Stimulated activated CD8-positive, alpha-beta memory T cell treated with anti-CD3 and anti-CD28 coated beads, Interleukin-15, amount 100 ng/mL, for 48 hours (primary cell): ENCODE data around the gene OSBP2.
A peak's percentile ranks its signal among the peaks of the same experiment; 100 is the strongest.

Experiments
- DNase-seq, 2 donors: peaks; one replicate each; pipeline ENCODE4 v3.0.0-alpha.2; 2020; ENCODE audit warnings: low read depth in 2 of 2

The OSBP2 gene

DNA sequence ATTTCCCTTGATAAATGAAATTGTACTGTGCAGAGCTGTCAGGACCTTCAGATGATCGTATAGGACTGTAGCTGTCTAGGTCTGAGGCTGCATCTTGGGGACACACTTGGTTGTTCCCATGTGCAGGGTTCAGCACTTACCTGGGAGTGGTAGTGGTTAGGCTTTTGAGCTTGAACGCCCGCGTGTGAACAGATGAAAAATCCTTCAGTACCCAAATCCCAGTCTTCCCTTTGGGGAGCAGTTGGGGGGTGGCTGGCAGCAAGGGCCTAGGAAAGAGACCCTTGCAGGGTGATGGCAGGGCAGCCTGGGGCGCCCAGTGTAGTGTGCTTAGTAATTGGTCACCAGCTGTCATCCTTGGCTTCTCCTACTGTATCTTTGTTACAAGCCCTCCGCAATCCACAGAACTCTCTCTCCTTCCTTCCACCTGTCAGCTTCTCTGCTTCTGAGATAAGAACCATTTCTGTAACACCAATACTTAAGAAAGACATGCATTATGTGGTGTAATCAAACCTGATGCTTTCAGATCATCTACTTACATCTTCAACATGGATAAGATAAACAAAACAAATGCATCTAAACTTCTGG, 209.3 kb downstream of the OSBP2 start:
- no peak for DNase-seq

DNA sequence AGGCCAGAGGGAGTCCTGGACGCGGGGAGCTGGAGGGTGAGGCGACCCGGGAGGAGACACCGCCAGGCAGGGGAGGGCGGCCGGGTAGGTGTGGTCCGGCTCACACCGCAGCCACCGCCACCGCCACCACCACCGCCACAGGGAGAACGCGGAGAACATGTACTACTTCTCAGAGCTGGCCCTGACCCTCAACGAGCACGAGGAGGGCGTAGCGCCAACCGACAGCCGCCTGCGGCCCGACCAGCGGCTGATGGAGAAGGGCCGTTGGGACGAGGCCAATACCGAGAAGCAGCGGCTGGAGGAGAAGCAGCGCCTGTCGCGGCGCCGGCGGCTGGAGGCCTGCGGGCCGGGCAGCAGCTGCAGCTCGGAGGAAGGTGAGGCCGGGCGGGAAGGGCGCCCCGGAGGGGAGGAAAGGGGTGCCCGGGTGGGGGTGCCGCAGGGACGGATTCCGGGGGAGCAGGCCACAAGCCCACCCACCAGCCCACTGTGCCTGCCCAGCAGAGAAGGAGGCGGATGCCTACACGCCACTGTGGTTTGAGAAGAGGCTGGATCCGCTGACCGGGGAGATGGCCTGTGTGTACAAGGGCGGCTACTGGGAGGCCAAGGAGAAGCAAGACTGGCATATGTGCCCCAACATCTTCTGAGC, 211.1 kb downstream of the OSBP2 start:
- DNase-seq = no peak

DNA sequence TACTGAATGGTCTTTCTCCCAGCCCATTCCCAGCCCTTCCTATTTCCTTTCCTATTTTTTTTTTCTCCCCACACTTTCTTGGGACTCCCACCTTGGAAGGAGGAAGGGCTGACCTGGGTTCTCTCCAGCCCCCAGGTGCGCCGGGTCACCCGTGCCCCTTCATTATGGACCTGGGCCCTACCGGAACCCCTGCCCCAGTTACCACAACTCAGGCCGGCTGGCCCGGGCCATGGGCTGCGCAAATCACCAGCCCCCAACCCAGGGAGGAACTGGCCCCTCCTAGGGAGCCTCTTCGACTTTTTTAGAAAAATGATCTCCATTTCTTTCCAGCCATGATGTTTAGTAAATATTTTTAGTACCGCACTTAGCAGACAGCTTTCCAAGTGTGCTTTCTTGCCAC, 211.7 kb downstream of the OSBP2 start:
- no peak for DNase-seq

DNA sequence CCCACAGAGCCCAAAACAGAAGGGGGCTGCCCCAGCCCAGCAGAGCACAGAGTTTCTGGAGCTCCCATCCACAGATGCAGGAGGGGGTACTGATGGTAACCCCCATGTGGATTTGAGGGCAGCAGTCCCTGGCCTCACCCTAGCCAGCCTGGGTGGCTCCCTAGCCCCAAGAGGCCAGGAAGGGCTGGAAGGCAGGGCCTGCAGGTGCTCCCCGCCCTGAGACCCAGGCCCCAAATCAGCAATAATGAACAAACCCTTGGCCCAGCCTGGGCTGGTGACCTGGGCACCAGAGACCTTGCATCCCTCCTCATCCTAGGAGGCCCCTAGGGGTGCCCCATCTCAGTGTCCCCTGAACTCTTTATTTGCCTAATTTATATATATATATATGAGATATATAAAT, 212.3 kb downstream of the OSBP2 start:
- DNase-seq = no peak

DNA sequence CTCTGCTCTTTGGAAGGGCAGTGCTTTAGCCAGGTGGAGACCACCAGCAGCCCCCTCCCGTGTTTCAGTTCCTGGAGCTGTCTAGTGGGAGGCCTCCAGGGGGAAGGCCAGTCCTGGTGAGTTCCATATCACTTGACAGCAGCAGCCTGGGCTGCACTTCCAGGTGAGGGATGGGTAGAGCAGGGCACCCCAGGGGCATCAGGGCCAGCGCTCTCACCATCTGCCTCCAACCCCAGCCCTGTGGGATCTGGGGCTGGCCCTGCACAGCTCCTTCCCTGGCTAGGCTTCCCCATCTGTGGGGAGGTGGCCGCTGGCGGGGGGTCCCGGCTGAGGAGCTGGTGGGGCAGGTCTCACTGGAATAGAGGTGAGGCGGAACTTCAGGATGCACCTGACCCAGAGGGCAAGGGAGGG, 213.4 kb downstream of the OSBP2 start:
- no peak for DNase-seq

DNA sequence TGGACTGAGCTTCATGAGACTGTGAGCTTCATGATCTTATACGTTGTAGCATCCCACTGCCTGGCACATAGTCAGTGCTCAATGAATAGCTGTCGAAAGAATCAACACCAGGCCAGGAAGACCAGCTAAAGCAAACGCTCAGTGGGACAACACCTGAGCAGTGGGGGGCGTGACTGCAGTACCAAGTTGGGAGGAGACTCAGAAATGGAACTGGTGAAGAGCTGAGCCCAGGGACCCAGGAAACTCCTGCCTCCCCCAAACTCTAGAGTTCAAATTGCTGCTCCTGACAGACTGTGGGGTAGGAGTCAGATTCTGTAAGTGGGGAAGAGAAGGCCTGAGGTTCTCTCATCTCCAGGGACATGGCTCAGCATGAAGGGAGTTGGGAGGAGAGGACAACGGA, 214.6 kb downstream of the OSBP2 start:
- no peak for DNase-seq

DNA sequence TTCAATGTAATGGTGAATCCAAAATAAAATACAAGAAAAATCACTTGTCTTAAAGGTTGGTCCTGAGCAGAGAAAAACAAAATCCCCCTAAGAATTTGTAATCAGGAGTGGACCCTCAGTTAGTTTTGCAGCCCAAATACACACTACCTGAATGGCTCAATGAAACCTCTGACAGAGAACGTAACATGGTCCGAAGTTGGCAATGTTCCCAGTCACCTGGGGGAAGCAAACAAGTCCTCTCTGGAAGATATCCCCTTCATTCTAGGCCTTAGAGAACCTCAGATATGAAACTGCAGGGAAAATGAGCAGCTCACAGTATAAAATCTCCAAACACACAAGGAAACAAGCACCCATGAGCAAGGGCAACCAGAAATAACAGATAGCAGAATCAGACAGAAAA, 215.7 kb downstream of the OSBP2 start:
- no peak for DNase-seq

DNA sequence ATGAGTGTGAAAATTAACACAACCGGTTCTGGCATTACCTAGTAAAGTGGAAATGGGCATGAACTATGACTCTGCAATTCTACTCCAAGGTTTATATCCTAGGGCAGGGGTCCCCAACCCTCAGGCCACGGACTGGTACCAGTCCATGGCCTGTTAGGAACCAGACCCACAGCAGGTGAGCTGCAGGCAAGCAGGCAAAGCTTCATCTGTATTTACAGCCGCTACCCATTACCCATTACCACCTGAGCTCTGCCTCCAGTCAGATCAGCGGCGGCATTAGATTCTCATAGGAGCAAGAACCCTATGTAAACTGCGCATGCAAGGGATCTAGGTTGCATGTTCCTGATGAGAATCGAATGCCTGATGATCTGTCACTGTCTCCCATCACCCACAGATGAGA, 224.1 kb downstream of the OSBP2 start:
- DNase-seq = no peak

DNA sequence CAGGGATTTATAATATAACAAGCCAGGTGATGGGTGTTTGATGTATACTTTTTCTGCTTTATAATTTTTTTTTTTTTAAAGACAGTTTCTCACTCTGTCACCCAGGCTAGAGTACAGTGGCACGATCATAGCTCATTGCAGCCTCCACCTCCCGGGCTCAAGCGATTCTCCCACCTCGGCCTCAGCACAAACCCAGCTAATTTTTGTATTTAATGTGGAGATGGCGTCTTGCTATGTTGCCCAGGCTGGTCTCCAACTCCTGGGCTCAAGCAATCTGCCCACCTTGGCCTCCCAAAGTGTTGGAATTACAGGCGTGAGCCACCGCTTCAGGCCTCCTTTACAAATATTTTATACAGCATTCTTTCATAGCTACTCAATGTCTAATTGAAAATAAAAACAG, 225.3 kb downstream of the OSBP2 start:
- DNase-seq = no peak

DNA sequence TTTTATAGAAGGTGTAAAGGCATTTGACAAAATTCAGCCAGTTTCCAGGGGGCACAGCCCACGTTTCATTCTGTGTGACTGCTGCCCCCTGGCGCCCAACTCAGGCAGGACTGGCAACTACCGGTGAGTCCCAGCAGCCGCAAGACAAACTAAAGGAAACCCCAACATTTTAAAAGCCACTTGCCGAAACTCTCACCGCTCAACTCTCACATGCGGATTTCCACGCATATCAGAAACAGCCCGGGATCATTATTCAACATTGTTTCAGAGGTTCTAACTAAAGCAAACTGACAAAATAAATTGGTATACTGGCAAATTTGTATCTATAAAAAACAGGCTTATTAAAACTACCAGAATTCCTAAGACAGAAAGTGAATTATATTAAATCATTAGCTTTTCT, 225.7 kb downstream of the OSBP2 start:
- peak; percentile 59 to 70 for DNase-seq

DNA sequence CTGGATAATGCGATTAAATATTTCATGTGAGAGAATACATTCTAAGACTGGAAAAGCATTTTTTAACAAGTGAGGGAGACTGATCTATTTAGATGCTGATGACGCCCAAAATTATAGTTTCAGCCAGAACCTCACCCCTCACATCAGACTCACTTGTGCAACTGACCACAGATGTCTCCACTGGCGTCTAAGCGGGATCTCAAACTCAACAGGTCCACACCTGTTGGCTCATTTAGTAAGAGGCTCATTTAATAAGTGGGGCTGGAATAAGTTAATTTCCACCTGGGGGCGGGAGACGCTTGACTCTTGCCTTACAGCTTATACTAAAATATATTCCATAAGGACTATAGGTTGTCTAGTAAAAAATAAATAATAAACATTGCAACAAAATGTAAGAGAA, 226.4 kb downstream of the OSBP2 start:
- no peak for DNase-seq

DNA sequence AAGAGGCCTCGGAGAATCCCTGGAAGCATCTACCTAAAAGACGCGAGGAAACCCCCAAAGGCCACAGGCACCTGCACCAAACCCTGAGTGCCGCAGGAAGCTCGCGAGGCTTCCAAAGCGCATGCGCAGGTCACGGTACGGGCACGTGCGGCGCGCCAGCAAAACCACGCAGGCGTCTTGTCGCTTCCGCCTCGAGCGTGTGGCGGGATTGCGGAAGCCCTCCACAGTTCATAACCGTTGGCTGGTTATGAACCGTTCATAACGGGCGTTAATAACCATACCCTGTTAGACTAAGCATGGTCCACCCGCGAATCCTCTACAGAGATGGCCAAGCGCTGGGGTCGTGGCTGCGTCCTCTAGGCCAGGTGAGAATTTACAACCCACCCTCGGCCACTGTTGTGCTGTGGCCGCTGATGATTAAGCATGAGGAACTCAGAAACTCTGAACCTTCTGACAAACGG, 227.5 kb downstream of the OSBP2 start:
- peak; percentile 71 to 78 for DNase-seq

DNA sequence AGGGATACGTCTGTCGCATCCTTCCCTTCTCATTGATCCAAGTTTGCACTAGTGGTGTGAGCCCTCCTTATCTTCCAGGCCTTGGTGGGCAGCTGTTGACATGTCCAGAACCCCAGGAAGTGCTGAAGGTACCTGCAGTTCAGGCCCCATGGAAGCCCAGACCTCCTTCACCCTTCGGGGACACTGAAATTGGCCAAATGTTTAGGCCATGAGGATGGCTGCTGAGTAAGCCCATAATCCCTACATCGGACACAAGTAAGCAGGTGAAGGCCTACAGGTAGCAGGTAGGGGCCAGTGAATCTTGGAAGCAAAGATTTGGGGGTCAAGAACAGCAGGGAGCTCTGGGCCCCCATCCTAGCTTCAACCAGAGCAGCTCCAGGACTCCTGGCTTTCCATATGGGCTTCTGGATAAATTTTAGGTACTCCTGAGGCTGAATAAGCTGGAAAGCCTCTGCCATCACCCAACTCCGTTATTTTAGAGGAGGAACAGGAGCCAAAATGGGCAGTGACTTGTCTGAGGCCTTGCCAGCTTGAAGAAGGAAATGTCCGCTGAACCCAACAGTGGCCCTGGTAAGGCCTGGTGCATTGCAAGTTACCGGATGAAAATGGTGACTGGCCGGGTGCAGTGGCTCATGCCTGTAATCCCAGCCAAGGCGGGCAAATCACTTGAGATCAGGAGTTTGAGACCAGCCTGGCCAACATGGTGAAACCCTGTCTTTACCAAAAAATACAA, 228.7 kb downstream of the OSBP2 start:
- DNase-seq = no peak

DNA sequence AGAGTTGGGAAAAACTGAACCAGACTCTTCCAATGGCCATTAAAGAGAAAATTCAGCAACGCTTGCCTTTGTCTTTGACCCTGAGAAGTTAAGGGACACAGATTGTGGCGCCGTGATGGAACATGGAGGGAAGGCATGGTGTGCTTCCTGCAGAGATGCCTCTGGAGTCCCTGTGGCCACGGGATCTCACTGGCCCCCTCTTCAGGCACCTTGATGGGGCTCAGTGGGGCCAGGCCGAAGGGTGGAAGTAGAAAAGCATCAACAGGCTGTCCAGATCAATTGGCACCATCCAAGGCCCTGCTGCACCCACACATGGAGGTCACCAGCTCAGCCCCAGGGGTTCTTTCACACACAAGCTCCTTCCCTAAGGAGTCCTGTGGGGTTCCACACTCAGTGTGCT, 231.0 kb downstream of the OSBP2 start:
- no peak for DNase-seq

DNA sequence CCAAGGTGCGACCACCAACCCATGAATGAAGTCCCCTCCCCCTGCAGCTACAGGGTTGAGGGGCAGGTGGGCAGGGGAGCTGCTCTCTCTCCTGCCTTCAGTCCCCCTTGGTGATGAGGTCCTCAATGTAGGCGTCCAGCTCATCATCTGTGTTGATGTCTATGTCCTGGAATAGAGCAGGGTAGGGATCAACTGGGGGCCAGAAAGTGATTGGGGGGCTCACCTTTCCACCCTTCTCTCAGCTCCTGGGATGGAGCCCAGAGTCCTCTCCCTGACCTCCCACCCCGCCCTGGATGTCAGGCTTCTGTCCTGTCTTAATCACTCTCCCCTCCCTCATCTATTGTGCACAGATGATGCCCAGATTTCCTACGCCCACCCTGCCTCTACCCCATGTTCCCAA, 232.0 kb downstream of the OSBP2 start:
- DNase-seq = no peak

DNA sequence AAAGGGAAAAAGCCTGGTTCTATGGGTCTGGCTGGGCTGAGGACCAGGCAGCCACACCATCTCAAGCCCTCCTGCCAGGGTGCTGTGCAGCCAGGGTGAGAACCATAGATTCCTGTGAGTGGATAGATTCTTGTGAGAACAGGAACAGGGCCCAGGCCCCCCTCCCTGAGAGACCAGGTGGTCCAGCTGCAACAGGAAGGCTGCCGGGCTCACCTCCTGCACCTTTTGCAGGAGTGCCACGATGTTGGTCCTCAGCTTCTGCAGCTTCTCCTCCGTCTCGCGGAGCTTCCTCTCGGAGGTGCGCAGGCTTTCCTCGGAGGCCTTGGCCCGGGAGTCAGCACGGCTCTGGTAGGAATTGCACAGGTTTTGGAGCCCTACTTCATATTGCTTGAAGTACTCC, 233.1 kb downstream of the OSBP2 start:
- DNase-seq = no peak

DNA sequence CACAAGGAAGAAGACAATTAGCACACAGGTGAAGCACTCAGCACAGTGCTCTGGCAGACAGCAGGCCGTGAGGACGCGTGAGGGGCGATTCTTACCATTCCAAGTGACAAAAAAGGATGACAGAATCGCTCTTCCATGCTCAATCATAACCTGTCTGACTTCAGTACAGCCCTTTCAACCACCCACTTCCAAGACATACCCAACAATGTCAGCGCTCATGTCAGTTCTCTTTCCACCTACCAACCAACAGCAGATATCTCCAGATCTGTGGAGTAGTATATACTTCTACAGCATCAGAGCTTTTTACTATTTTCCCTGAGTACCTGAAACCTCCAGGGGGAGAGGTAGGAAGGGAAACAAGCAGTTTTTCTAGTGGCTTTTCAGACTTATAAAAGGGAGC, 233.7 kb downstream of the OSBP2 start:
- DNase-seq = no peak

DNA sequence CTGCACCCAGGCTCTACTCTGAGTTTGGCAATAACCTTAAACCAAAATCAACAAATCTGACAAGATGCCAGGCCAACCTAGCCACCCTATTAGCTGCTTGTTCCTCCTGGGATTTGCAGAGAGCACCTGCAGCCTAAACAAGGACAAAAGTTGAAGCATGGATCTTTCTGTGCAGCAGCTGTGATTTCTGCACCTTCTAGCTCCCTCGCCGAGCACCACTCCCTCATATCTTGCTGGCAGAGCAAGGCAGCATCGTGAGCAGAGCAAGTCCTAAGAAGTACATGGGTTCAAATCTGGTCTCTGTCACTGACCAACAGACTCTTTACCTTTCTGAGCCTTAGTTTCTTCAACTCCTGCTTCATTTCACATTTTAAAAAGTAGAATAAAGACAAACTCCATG, 235.6 kb downstream of the OSBP2 start:
- DNase-seq = no peak

DNA sequence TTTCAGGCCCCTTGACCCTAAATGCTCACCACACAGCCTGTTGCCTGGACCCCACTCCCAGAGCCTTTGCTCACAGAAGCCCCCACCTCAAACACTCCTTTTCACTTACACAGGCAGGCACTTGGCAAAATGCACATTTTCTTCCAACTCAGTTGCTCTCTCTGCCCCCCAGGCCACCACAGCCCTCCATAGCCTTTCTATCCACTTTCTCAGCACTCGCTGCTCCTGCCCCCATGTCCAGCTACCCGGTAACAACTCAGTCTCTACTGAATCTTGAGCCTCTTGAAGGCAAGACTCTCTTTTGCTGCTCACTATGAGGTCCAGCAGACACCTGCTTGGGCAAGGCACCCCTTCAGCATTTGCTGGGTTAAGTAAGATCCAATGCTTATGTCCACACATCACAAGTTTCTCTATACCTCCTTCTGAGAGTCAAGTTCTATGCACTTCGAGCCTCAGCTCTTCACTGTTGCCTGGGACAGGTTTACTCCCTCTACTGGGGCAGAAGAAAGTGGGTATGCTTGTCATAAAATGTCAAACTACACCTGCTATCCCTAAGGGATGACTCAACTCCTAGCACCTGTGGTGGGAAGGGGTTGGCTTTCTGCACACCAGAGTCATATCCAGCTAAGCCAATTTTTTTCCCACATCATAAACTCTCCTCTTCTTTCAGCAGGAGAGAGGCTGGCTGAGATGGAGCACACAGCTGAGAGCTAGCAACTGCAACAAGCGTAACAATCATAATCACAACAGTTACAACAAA, 237.0 kb downstream of the OSBP2 start:
- no peak for DNase-seq

DNA sequence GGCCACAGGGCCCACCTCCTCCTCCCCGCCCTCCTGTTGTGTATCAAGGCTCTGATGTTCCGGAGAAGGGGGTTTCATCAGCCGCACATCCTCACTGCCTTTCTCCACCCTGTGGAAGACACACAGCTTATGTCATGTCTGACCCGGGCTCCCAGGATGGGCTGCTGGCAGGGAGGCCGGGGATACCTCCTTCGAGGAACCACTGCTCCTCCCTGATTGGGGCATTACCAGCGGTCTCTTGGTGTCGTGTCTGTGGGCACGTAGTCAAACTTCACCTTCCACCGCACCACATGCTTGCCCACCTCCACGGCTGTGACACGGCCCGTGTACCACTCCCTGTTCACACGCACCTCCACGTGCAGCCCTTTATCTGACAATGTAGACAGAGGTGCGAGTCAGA, 238.0 kb downstream of the OSBP2 start:
- DNase-seq = no peak

DNA sequence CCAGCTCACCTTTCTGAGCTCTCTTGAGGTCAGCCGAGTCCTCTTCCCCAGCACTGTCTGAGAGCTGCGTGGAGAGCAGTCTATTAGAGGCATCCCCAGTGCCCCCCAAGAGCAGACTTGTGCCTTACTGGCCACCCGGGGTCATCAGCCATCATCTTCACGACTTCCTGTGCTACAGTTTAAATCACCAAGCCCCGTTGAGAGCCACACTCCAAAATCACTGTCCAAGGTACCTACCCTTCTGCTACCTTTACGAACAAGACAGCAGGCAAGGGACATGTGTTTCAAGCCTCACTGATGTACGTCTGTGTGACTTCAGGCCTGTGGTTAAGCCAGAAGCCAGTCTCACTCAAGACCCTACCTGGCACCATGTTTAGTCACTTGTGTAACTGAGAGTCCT, 238.8 kb downstream of the OSBP2 start:
- no peak for DNase-seq

DNA sequence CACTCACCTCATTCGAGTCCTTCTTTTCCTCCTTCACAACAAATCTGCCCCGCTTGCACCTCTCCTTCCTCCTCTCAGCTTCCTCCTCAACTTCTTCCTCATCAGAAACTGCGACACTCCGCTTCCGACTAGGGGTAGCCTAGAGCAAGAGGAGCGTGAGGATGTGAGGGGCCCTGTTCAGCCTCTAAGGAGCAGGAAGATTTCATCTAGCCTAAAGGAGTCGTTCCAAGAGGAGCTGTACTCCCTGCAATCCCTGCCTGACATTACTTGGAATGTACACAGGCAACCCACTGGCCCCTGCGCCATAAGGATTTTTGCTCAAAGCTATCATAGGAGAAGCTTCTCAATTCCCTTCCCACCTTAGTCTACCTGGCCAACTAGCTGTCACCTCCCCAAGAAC, 239.4 kb downstream of the OSBP2 start:
- no peak for DNase-seq
